Endodermal cell (in vitro differentiated cells): ENCODE data around the gene TTC28. TPM values are rescaled to one million over a fixed set of nuclear protein-coding genes. Genes with fewer than 3 reads are reported as not detected.

ENCODE experiments used
- DNase-seq: peaks from one replicate; pipeline ENCODE4 v3.0.0-alpha.2; 2017
- H3K27ac ChIP-seq: 2 replicates; pipeline ENCODE4 v1.5.1; 2013; ENCODE audit warnings: mild to moderate bottlenecking, low read depth, low read length, moderate library complexity
- H3K27me3 ChIP-seq: 2 replicates; pipeline ENCODE4 v1.6.1; 2013; ENCODE audit warnings: mild to moderate bottlenecking, low read length, moderate library complexity; ENCODE audit not compliant: insufficient read depth, control insufficient read depth, poor library complexity, severe bottlenecking
- H3K36me3 ChIP-seq: 2 replicates; pipeline ENCODE4 v1.7.0; 2013; ENCODE audit warnings: mild to moderate bottlenecking, low read length, moderate library complexity; ENCODE audit not compliant: control insufficient read depth, insufficient read depth
- H3K4me1 ChIP-seq: one replicate; pipeline ENCODE4 v1.7.0; 2013; ENCODE audit warnings: low read length; ENCODE audit not compliant: control insufficient read depth, insufficient read depth
- H3K4me3 ChIP-seq: 2 replicates; pipeline ENCODE4 v1.5.1; 2013; ENCODE audit warnings: mild to moderate bottlenecking, low read length, moderate library complexity
- H3K9ac ChIP-seq: 2 replicates; pipeline ENCODE4 v1.6.1; 2013; ENCODE audit warnings: mild to moderate bottlenecking, low read length, moderate library complexity; ENCODE audit not compliant: poor library complexity, severe bottlenecking; ENCODE audit errors: extremely low read depth
- H3K9me3 ChIP-seq: 2 replicates; pipeline ENCODE4 v1.6.1; 2013; ENCODE audit warnings: mild to moderate bottlenecking, low read length, moderate library complexity; ENCODE audit not compliant: control insufficient read depth
- H3K27ac Mint-ChIP-seq: 2 replicates; pipeline ENCODE4 v1.8.0; 2020; ENCODE audit warnings: mixed read lengths
- H3K27me3 Mint-ChIP-seq: 2 replicates; pipeline ENCODE4 v1.8.0; 2021; ENCODE audit warnings: mild to moderate bottlenecking, mixed read lengths; ENCODE audit not compliant: insufficient read depth
- H3K36me3 Mint-ChIP-seq: 2 replicates; pipeline ENCODE4 v1.8.0; 2020; ENCODE audit warnings: low read depth, mixed read lengths
- H3K4me1 Mint-ChIP-seq: 2 replicates; pipeline ENCODE4 v1.8.0; 2020; ENCODE audit warnings: mixed read lengths
- H3K4me3 Mint-ChIP-seq: 2 replicates; pipeline ENCODE4 v1.8.0; 2020; ENCODE audit warnings: mild to moderate bottlenecking, moderate library complexity, mixed read lengths
- H3K9me3 Mint-ChIP-seq: 2 replicates; pipeline ENCODE4 v1.8.0; 2020; ENCODE audit warnings: mild to moderate bottlenecking, mixed read lengths
- WGBS, 2 experiments: methylation state at CpG; one replicate each; pipeline versions ENCODE4 v1.1.5 to v1.1.7; 2013; ENCODE audit warnings: missing lambda C conversion rate in 2 of 2, mixed read lengths in 1 of 2; ENCODE audit not compliant: insufficient coverage in 1 of 2, insufficient read length in 1 of 2; 5-methylcytosine and 5-hydroxymethylcytosine counted together
- total RNA-seq, 2 donors: library from RNA; stranded (reverse); fragmentation: NEBNext Ultra II Directional in 1 of 2; extraction: Animal tissue kit (Norgen Biotek cat#: 25700) in 1 of 2; gene quantifications; 2 replicates in 1 of 2; 3 replicates in 1 of 2; pipeline ENCODE4 v1.2.1, GENCODE V29; 2021
- TF ChIP-seq, protein P1 (sequence below): fragments of 200-600 bp; sonication (generic); conservative IDR thresholded peaks from 2 replicates; pipeline ENCODE4 v1.5.0; 2021; ENCODE audit warnings: antibody characterized with exemption, mild to moderate bottlenecking

The TTC28 gene
- total RNA-seq, 2 donors from 2014 or later = 28.6 to 34.0 TPM

DNA sequence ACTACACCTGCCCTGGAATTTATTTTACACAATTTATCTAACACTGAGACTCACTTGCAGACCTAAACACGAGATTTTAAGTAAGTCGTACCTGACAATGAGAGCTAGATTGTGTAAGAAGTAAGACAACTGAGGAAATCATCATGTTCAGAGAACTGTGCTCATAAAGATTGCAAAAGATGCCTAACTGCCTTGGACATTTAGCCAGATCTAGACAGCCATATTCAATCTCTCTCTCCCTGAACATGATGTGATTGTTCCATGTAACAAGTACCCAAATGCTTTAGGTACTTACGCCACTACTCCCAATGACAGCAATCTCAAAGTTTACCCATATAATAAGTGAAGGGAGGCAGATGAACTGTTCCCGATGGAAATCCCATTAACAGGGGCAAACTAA is 550.8 kb downstream of the TTC28 start:
- Mint-ChIP-seq H3K4me1 (peaks cover 13% of the 10 kb centered on the region), H3K27me3 (no peaks in the 10 kb centered on the region), H3K4me3 (no peak overlapping the region), H3K36me3 (no peaks in the 10 kb centered on the region), H3K9me3 (peaks cover 13% of the 10 kb centered on the region), H3K27ac (peak overlapping the region; percentile 41)
- 94 to 100% methylated on average over 3 to 4 of the region's 4 CpGs for WGBS, 2 experiments
- Histone ChIP-seq H3K4me1 (no peaks in the 10 kb centered on the region), H3K36me3 (no peaks in the 10 kb centered on the region), H3K27me3 (no peaks in the 10 kb centered on the region), H3K9me3 (no peaks in the 10 kb centered on the region), H3K27ac (no peak overlapping the region), H3K4me3 (no peak overlapping the region), H3K9ac (no peak overlapping the region)
- TF ChIP-seq, protein P1, sequence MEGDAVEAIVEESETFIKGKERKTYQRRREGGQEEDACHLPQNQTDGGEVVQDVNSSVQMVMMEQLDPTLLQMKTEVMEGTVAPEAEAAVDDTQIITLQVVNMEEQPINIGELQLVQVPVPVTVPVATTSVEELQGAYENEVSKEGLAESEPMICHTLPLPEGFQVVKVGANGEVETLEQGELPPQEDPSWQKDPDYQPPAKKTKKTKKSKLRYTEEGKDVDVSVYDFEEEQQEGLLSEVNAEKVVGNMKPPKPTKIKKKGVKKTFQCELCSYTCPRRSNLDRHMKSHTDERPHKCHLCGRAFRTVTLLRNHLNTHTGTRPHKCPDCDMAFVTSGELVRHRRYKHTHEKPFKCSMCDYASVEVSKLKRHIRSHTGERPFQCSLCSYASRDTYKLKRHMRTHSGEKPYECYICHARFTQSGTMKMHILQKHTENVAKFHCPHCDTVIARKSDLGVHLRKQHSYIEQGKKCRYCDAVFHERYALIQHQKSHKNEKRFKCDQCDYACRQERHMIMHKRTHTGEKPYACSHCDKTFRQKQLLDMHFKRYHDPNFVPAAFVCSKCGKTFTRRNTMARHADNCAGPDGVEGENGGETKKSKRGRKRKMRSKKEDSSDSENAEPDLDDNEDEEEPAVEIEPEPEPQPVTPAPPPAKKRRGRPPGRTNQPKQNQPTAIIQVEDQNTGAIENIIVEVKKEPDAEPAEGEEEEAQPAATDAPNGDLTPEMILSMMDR = no peak
- DNase-seq = no peak

- Histone ChIP-seq H3K27ac (no peak overlapping the region), H3K36me3 (no peaks in the 10 kb centered on the region), H3K9ac (no peak overlapping the region), H3K4me3 (no peak overlapping the region), H3K4me1 (no peaks in the 10 kb centered on the region), H3K9me3 (no peaks in the 10 kb centered on the region), H3K27me3 (no peaks in the 10 kb centered on the region)
- no peak for DNase-seq
- peaks cover 19% of the 10 kb centered on the region for H3K4me1 Mint-ChIP-seq
- H3K4me3 Mint-ChIP-seq = no peak overlapping the region
- H3K27ac Mint-ChIP-seq = no peak overlapping the region
- no peaks in the 10 kb centered on the region for H3K27me3 Mint-ChIP-seq
- no peaks in the 10 kb centered on the region for H3K36me3 Mint-ChIP-seq
- TF ChIP-seq, protein P1 = no peak
- peaks cover 4% of the 10 kb centered on the region for H3K9me3 Mint-ChIP-seq
- WGBS, 2 experiments = 85% methylated on average over 2 of the region's 2 CpGs; no CpG with 5 or more reads in 1 of the 2 experiments
These were observed 553.8 kb downstream of the TTC28 start for GRCh38 chr22:28125799-28126198.

GRCh38 chr22:28123989-28124766 is 555.5 kb downstream of the TTC28 start:
- Histone ChIP-seq H3K9me3 (no peaks in the 10 kb centered on the region), H3K4me3 (no peak overlapping the region), H3K4me1 (no peaks in the 10 kb centered on the region), H3K9ac (no peak overlapping the region), H3K36me3 (no peaks in the 10 kb centered on the region), H3K27me3 (no peaks in the 10 kb centered on the region), H3K27ac (no peak overlapping the region)
- WGBS, 2 experiments = 94% methylated on average over 1 of the region's 1 CpG; no CpG with 5 or more reads in 1 of the 2 experiments
- H3K4me3 Mint-ChIP-seq = no peak overlapping the region
- TF ChIP-seq, protein P1 = no peak
- no peak for DNase-seq
- H3K4me1 Mint-ChIP-seq = peaks cover 18% of the 10 kb centered on the region
- no peaks in the 10 kb centered on the region for H3K27me3 Mint-ChIP-seq
- no peak overlapping the region for H3K27ac Mint-ChIP-seq
- no peaks in the 10 kb centered on the region for H3K36me3 Mint-ChIP-seq
- peaks cover 4% of the 10 kb centered on the region for H3K9me3 Mint-ChIP-seq
